ENCODE measurements around the gene KRTAP21-2.
"Not testable (repeated sequence)": the region's sequence is repeated elsewhere in the genome, so short reads cannot be mapped to it uniquely, and the experiment has no call there.

KRTAP21-2 gene

GRCh38 chr21:30747159-30747558, at the start of gene KRTAP21-2:
TSS of gene KRTAP21-2 (minus strand) at chr21:30747259. CDS start at chr21:30747202, 57 bp downstream.
- DNase-seq: no peak

GRCh38 chr21:30793581-30794314, 46.7 kb upstream of the KRTAP21-2 start:
- DNase-seq: no peak

- no peak for DNase-seq
These were observed 32.2 kb upstream of the KRTAP21-2 start for GRCh38 chr21:30779249-30779648.

- DNase-seq: no peak
These were observed 22.8 kb upstream of the KRTAP21-2 start for GRCh38 chr21:30769724-30770431.

GRCh38 chr21:30760776-30761175, 13.7 kb upstream of the KRTAP21-2 start:
- no peak for DNase-seq

- no peak for DNase-seq
These were observed 11.2 kb upstream of the KRTAP21-2 start for GRCh38 chr21:30758306-30758705.

GRCh38 chr21:30755328-30755727, 8.3 kb upstream of the KRTAP21-2 start, which contains the start of gene KRTAP21-1:
TSS of gene KRTAP21-1 (minus strand) at chr21:30755428. CDS start at chr21:30755378, 50 bp downstream.
- not testable (repeated sequence) for DNase-seq

GRCh38 chr21:30740462-30740861, 6.6 kb downstream of the KRTAP21-2 start:
- no peak for DNase-seq

- DNase-seq: no peak
These were observed 14.0 kb downstream of the KRTAP21-2 start for GRCh38 chr21:30733026-30733425.

- DNase-seq: no peak
These were observed 20.3 kb downstream of the KRTAP21-2 start for GRCh38 chr21:30726726-30727125.

GRCh38 chr21:30719401-30719800, 27.7 kb downstream of the KRTAP21-2 start:
- no peak for DNase-seq

GRCh38 chr21:30718239-30718909, 28.7 kb downstream of the KRTAP21-2 start, which contains the start of gene KRTAP21-3:
TSS of gene KRTAP21-3 (minus strand) at chr21:30718777. CDS start at chr21:30718759, 18 bp downstream.
- DNase-seq: no peak

GRCh38 chr21:30717105-30717504, 30.0 kb downstream of the KRTAP21-2 start:
- DNase-seq: no peak

- DNase-seq: no peak
These were observed 32.1 kb downstream of the KRTAP21-2 start for GRCh38 chr21:30714946-30715345.

GRCh38 chr21:30714456-30714855, 32.6 kb downstream of the KRTAP21-2 start:
- no peak for DNase-seq

GRCh38 chr21:30713766-30714165, 33.3 kb downstream of the KRTAP21-2 start:
- no peak for DNase-seq

- no peak for DNase-seq
These were observed 36.6 kb downstream of the KRTAP21-2 start for GRCh38 chr21:30710499-30710898.

GRCh38 chr21:30707409-30707808, 39.6 kb downstream of the KRTAP21-2 start:
- no peak for DNase-seq
